BLaER1 treated with 17β-estradiol and CSF1 and Interleukin-3, amounts not matched to agents 10 nM and 100 nM (cell line): ENCODE results near the gene DENND2C.

Experiments
- H3K27ac ChIP-seq, 11 experiments: shearing (Covaris generic); formaldehyde crosslinking; 2 replicates each; pipeline ENCODE4 v1.8.1; 2022
- H3K27me3 ChIP-seq, 11 experiments: shearing (Covaris generic); formaldehyde crosslinking; 2 replicates each; pipeline ENCODE4 v1.8.1; 2022
- H3K36me3 ChIP-seq, 11 experiments: shearing (Covaris generic); formaldehyde crosslinking; 2 replicates each; pipeline ENCODE4 v1.8.1; 2022
- H3K4me1 ChIP-seq, 10 experiments: shearing (Covaris generic); formaldehyde crosslinking; 2 replicates each; pipeline ENCODE4 v1.8.1; 2022
- H3K4me2 ChIP-seq, 11 experiments: shearing (Covaris generic); formaldehyde crosslinking; 2 replicates each; pipeline ENCODE4 v1.8.1; 2022
- H3K4me3 ChIP-seq, 10 experiments: shearing (Covaris generic); formaldehyde crosslinking; 2 replicates each; pipeline ENCODE4 v1.8.1; 2022
- H3K9ac ChIP-seq, 11 experiments: shearing (Covaris generic); formaldehyde crosslinking; 2 replicates each; pipeline ENCODE4 v1.8.1; 2022
- H3K9me3 ChIP-seq, 11 experiments: shearing (Covaris generic); formaldehyde crosslinking; replicated peaks in 1 of 11; 2 replicates each; pipeline ENCODE4 v1.8.1; 2022
- H4K20me1 ChIP-seq, 11 experiments: shearing (Covaris generic); formaldehyde crosslinking; 2 replicates each; pipeline ENCODE4 v1.8.1; 2022
- Cebpa-rat ChIP-seq, 11 experiments: shearing (Covaris generic); IDR thresholded peaks; 2 replicates each; pipeline ENCODE4 v1.8.1; 2022

Gene DENND2C

GRCh38 chr1:114632427-114632826 is 37.4 kb downstream of the DENND2C start:
- H4K20me1 ChIP-seq: no peaks in the 10 kb centered on the region
- no peak overlapping the region for H3K4me3 ChIP-seq
- no peak overlapping the region for H3K4me2 ChIP-seq
- TF ChIP-seq Cebpa-rat (IDR thresholded peaks at IDR 0.05): no peak
- no peak overlapping the region for H3K27ac ChIP-seq
- peaks cover 0 to 15% (median 6%) of the 10 kb centered on the region in 11 experiments; a peak in 9 of 22 replicates for H3K9me3 ChIP-seq
- no peaks in the 10 kb centered on the region for H3K27me3 ChIP-seq
- no peak overlapping the region for H3K9ac ChIP-seq
- no peaks in the 10 kb centered on the region for H3K4me1 ChIP-seq
- no peaks in the 10 kb centered on the region for H3K36me3 ChIP-seq

GRCh38 chr1:114627107-114627506 is 42.7 kb downstream of the DENND2C start:
- Histone ChIP-seq H3K27ac (no peak overlapping the region), H3K4me1 (no peaks in the 10 kb centered on the region), H3K9ac (no peak overlapping the region), H3K27me3 (no peaks in the 10 kb centered on the region), H3K9me3 (peaks cover 0 to 12% (median 6%) of the 10 kb centered on the region in 11 experiments; a peak in 9 of 22 replicates), H4K20me1 (no peaks in the 10 kb centered on the region), H3K36me3 (no peaks in the 10 kb centered on the region), H3K4me3 (no peak overlapping the region), H3K4me2 (no peak overlapping the region)
- no peak for TF ChIP-seq Cebpa-rat (IDR thresholded peaks at IDR 0.05)

GRCh38 chr1:114623364-114623763 is 46.5 kb downstream of the DENND2C start:
- H3K4me3 ChIP-seq: no peak overlapping the region
- no peaks in the 10 kb centered on the region for H3K9me3 ChIP-seq
- H3K27me3 ChIP-seq: no peaks in the 10 kb centered on the region
- no peak overlapping the region for H3K4me2 ChIP-seq
- H3K4me1 ChIP-seq: no peaks in the 10 kb centered on the region
- H3K9ac ChIP-seq: no peak overlapping the region
- no peak overlapping the region for H3K27ac ChIP-seq
- no peaks in the 10 kb centered on the region for H3K36me3 ChIP-seq
- no peaks in the 10 kb centered on the region for H4K20me1 ChIP-seq
- TF ChIP-seq Cebpa-rat (IDR thresholded peaks at IDR 0.05): no peak

GRCh38 chr1:114620419-114620818 is 49.4 kb downstream of the DENND2C start:
- Histone ChIP-seq H3K4me2 (no peak overlapping the region), H3K27me3 (no peaks in the 10 kb centered on the region), H4K20me1 (no peaks in the 10 kb centered on the region), H3K36me3 (no peaks in the 10 kb centered on the region), H3K4me3 (no peak overlapping the region), H3K27ac (no peak overlapping the region), H3K4me1 (no peaks in the 10 kb centered on the region), H3K9me3 (peaks cover 0 to 7% (median 0%) of the 10 kb centered on the region in 11 experiments; a peak in 4 of 22 replicates), H3K9ac (no peak overlapping the region)
- TF ChIP-seq Cebpa-rat (IDR thresholded peaks at IDR 0.05): no peak

GRCh38 chr1:114618606-114619005 is 51.2 kb downstream of the DENND2C start:
- Histone ChIP-seq H3K27ac (no peak overlapping the region), H3K4me3 (no peak overlapping the region), H3K36me3 (no peaks in the 10 kb centered on the region), H3K4me1 (no peaks in the 10 kb centered on the region), H4K20me1 (no peaks in the 10 kb centered on the region), H3K27me3 (no peaks in the 10 kb centered on the region), H3K4me2 (no peak overlapping the region), H3K9me3 (peaks cover 0 to 7% (median 0%) of the 10 kb centered on the region in 11 experiments; a peak in 4 of 22 replicates), H3K9ac (no peak overlapping the region)
- TF ChIP-seq Cebpa-rat (IDR thresholded peaks at IDR 0.05): no peak

GRCh38 chr1:114610546-114611245 is 59.2 kb downstream of the DENND2C start:
- H3K4me3 ChIP-seq: no peak overlapping the region
- no peaks in the 10 kb centered on the region for H3K27me3 ChIP-seq
- no peaks in the 10 kb centered on the region for H3K4me1 ChIP-seq
- no peaks in the 10 kb centered on the region for H3K9me3 ChIP-seq
- H3K27ac ChIP-seq: no peak overlapping the region
- TF ChIP-seq Cebpa-rat (IDR thresholded peaks at IDR 0.05): no peak
- no peak overlapping the region for H3K9ac ChIP-seq
- H3K4me2 ChIP-seq: no peak overlapping the region
- no peaks in the 10 kb centered on the region for H4K20me1 ChIP-seq
- H3K36me3 ChIP-seq: no peaks in the 10 kb centered on the region

- Histone ChIP-seq H3K4me2 (no peak overlapping the region), H3K9ac (no peak overlapping the region), H3K9me3 (no peaks in the 10 kb centered on the region), H3K27ac (no peak overlapping the region), H4K20me1 (no peaks in the 10 kb centered on the region), H3K4me3 (no peak overlapping the region), H3K4me1 (no peaks in the 10 kb centered on the region), H3K27me3 (no peaks in the 10 kb centered on the region), H3K36me3 (no peaks in the 10 kb centered on the region)
- TF ChIP-seq Cebpa-rat (IDR thresholded peaks at IDR 0.05): no peak
These were observed 60.0 kb downstream of the DENND2C start for GRCh38 chr1:114609826-114610225.

GRCh38 chr1:114609026-114609425 is 60.8 kb downstream of the DENND2C start:
- Histone ChIP-seq H3K4me1 (no peaks in the 10 kb centered on the region), H3K36me3 (no peaks in the 10 kb centered on the region), H3K9me3 (no peaks in the 10 kb centered on the region), H3K4me3 (no peak overlapping the region), H3K4me2 (no peak overlapping the region), H3K27ac (no peak overlapping the region), H3K27me3 (no peaks in the 10 kb centered on the region), H3K9ac (no peak overlapping the region), H4K20me1 (no peaks in the 10 kb centered on the region)
- no peak for TF ChIP-seq Cebpa-rat (IDR thresholded peaks at IDR 0.05)

GRCh38 chr1:114607223-114607622 is 62.6 kb downstream of the DENND2C start:
- H3K9ac ChIP-seq: no peak overlapping the region
- no peaks in the 10 kb centered on the region for H4K20me1 ChIP-seq
- H3K4me1 ChIP-seq: no peaks in the 10 kb centered on the region
- no peaks in the 10 kb centered on the region for H3K9me3 ChIP-seq
- no peak overlapping the region for H3K4me3 ChIP-seq
- no peak overlapping the region for H3K27ac ChIP-seq
- H3K36me3 ChIP-seq: no peaks in the 10 kb centered on the region
- H3K27me3 ChIP-seq: no peaks in the 10 kb centered on the region
- no peak overlapping the region for H3K4me2 ChIP-seq
- no peak for TF ChIP-seq Cebpa-rat (IDR thresholded peaks at IDR 0.05)

GRCh38 chr1:114597949-114598348 is 71.9 kb downstream of the DENND2C start:
- no peak for TF ChIP-seq Cebpa-rat (IDR thresholded peaks at IDR 0.05)
- H3K27ac ChIP-seq: no peak overlapping the region

More at GRCh38 chr1:114597949-114598348, 71.9 kb downstream of the DENND2C start:
- H3K27me3 ChIP-seq: no peaks in the 10 kb centered on the region
- no peaks in the 10 kb centered on the region for H3K9me3 ChIP-seq
- H3K9ac ChIP-seq: no peak overlapping the region
- no peak overlapping the region for H3K4me3 ChIP-seq
- H3K4me1 ChIP-seq: no peaks in the 10 kb centered on the region
- no peaks in the 10 kb centered on the region for H4K20me1 ChIP-seq
- no peaks in the 10 kb centered on the region for H3K36me3 ChIP-seq
- H3K4me2 ChIP-seq: no peak overlapping the region
